GM12878 (cell line): ENCODE results near the gene PTGES3L. TPM values are rescaled to one million over a fixed set of nuclear protein-coding genes. Genes with fewer than 3 reads are reported as not detected.
A peak's percentile ranks its signal among the peaks of the same experiment; 100 is the strongest.

Source experiments
- CBFB ChIP-seq: IDR thresholded peaks from 2 replicates; pipeline ENCODE4 v1.6.1; 2016; ENCODE audit warnings: antibody characterized with exemption, low read depth
- DPF2 ChIP-seq: fragments of 450-650 bp; IDR thresholded peaks from 2 replicates; pipeline ENCODE4 v1.6.1; 2017; ENCODE audit warnings: mild to moderate bottlenecking
- EGR1 ChIP-seq, 2 experiments: IDR thresholded peaks; 1 replicate in 1 of 2; 2 replicates in 1 of 2; pipeline ENCODE4 v1.6.1; 2011 to 2012; ENCODE audit warnings: low read depth in 2 of 2, low read length in 2 of 2, borderline replicate concordance in 1 of 2, mild to moderate bottlenecking in 1 of 2, moderate library complexity in 1 of 2
- LARP7 ChIP-seq: fragments of 450-650 bp; IDR thresholded peaks from 2 replicates; pipeline ENCODE4 v1.6.1; 2017; ENCODE audit warnings: mild to moderate bottlenecking
- MAX ChIP-seq: IDR thresholded peaks from 2 replicates; pipeline ENCODE4 v1.6.1; 2012; ENCODE audit warnings: low read depth, low read length, improper control_type of control experiment
- MLLT1 ChIP-seq: fragments of 450-650 bp; IDR thresholded peaks from 2 replicates; pipeline ENCODE4 v1.6.1; 2016; ENCODE audit warnings: mild to moderate bottlenecking
- MXI1 ChIP-seq: fragments of 150-350 bp; IDR thresholded peaks from 2 replicates; pipeline ENCODE4 v1.6.1; 2011; ENCODE audit warnings: low read depth, mild to moderate bottlenecking, inconsistent platforms, low read length, improper control_type of control experiment
- NBN ChIP-seq: fragments of 450-650 bp; IDR thresholded peaks from 2 replicates; pipeline ENCODE4 v1.6.1; 2016
- POLR2AphosphoS2 ChIP-seq: IDR thresholded peaks from 2 replicates; pipeline ENCODE4 v1.6.1; 2011; ENCODE audit warnings: low read depth, mild to moderate bottlenecking, low read length, improper control_type of control experiment, moderate library complexity
- PRDM15 ChIP-seq: fragments of 450-650 bp; formaldehyde crosslinking; IDR thresholded peaks from 2 replicates; pipeline ENCODE4 v1.4.0; 2020; ENCODE audit warnings: mild to moderate bottlenecking, moderate library complexity
- REST ChIP-seq: IDR thresholded peaks from 2 replicates; pipeline ENCODE4 v1.6.1; 2012; ENCODE audit warnings: mild to moderate bottlenecking, low read depth, low read length
- SIN3A ChIP-seq: IDR thresholded peaks from 2 replicates; pipeline ENCODE4 v1.6.1; 2012; ENCODE audit warnings: low read depth, low read length, improper control_type of control experiment
- SMC3 ChIP-seq: IDR thresholded peaks from 2 replicates; pipeline ENCODE4 v1.6.1; 2011; ENCODE audit warnings: low read length, improper control_type of control experiment, borderline replicate concordance
- ZBTB40 ChIP-seq: fragments of 450-650 bp; IDR thresholded peaks from 2 replicates; pipeline ENCODE4 v1.6.1; 2016; ENCODE audit warnings: mild to moderate bottlenecking, moderate library complexity, borderline replicate concordance
- ZZZ3 ChIP-seq: IDR thresholded peaks from 2 replicates; pipeline ENCODE4 v1.6.1; 2011; ENCODE audit warnings: low read depth; ENCODE audit not compliant: control insufficient read depth, insufficient read length
- polyA plus RNA-seq, 11 experiments: library from polyadenylated mRNA; depleted of rRNA in 4 of 11; unstranded in 6 of 11; stranded (reverse) in 5 of 11; fragments of >200 nt; fragmentation: Nextera tagmentation in 4 of 11; fragmentation: Illumina TruSeq in 1 of 11; extraction: Ambion mirVana in 4 of 11; extraction: Trizol in 1 of 11; gene quantifications; 1 replicate in 1 of 11; 2 replicates in 10 of 11; pipeline versions ENCODE4 v1.2.1 to v1.2.3, GENCODE V29; 2011 to 2016; ENCODE audit warnings: inconsistent platforms in 2 of 11, missing spikeins in 2 of 11, low read depth in 1 of 11
- total RNA-seq, 4 experiments: library from RNA; depleted of rRNA in 3 of 4; stranded (reverse); fragments of >200 nt in 3 of 4; fragmentation: Illumina TruSeq in 1 of 4; extraction: Trizol in 1 of 4; gene quantifications; 2 replicates each; pipeline versions ENCODE4 v1.2.1 to v1.2.3, GENCODE V29; 2013 to 2021

PTGES3L gene
- total and polyA plus RNA-seq, 10 of the 15 experiments (the other 5 are each of a cell fraction or from before 2014, with no cell fraction given), result 0.11 to 2.3 (median 0.98) TPM

GRCh38 chr17:43024407-43025289 is 44.8 kb upstream of the PTGES3L start, which contains the start of gene RND2 (continued):
- TF ChIP-seq LARP7 (peak; percentile 49; the same call in 1 of the 2 replicates), REST (no peak), EGR1 (IDR thresholded peaks at IDR 0.05; ENCODE audit: borderline replicate concordance in 1 of 2, low read depth in 2 of 2, low read length in 2 of 2) (peak in 1 of 2 experiments; percentile 94; a peak in 2 of 3 replicates), NBN (0 out of 2 replicates have a peak, but pooled peaks have one; percentile 54), ZBTB40 (peak; percentile 48; the same call in 1 of the 2 replicates), ZZZ3 (no peak), PRDM15 (no peak), POLR2AphosphoS2 (no peak), SMC3 (peak; percentile 65), MAX (0 out of 2 replicates have a peak, but pooled peaks have one; percentile 24), CBFB (no peak), SIN3A (peak; percentile 74), MXI1 (peak; percentile 88), MLLT1 (0 out of 2 replicates have a peak, but pooled peaks have one; percentile 29), DPF2 (0 out of 2 replicates have a peak, but pooled peaks have one; percentile 55)
